Type B pancreatic cell (in vitro differentiated cells): ENCODE results near the gene PLCB2. TPM values are rescaled to one million over a fixed set of nuclear protein-coding genes. Genes with fewer than 3 reads are reported as not detected.
A peak's percentile ranks its signal among the peaks of the same experiment; 100 is the strongest.

Source experiments
- DNase-seq: peaks from one replicate; pipeline ENCODE4 v3.0.0; 2021; ENCODE audit warnings: mixed read lengths; ENCODE audit not compliant: unreplicated experiment; ENCODE audit errors: extremely low spot score
- H3K27ac Mint-ChIP-seq: 2 replicates; pipeline ENCODE4 v1.8.0; 2021; ENCODE audit warnings: mild to moderate bottlenecking, mixed read lengths
- H3K27me3 Mint-ChIP-seq: 2 replicates; pipeline ENCODE4 v1.8.0; 2021; ENCODE audit warnings: mixed read lengths
- H3K36me3 Mint-ChIP-seq: 2 replicates; pipeline ENCODE4 v1.8.0; 2021; ENCODE audit warnings: mixed read lengths
- H3K4me1 Mint-ChIP-seq: one replicate; pipeline ENCODE4 v1.8.0; 2021; ENCODE audit warnings: mixed read lengths; ENCODE audit not compliant: unreplicated experiment
- H3K4me3 Mint-ChIP-seq: 2 replicates; pipeline ENCODE4 v1.8.0; 2021; ENCODE audit warnings: mild to moderate bottlenecking, mixed read lengths
- H3K9me3 Mint-ChIP-seq: 2 replicates; pipeline ENCODE4 v1.8.0; 2021; ENCODE audit warnings: mixed read lengths
- total RNA-seq: library from RNA; stranded (reverse); gene quantifications from 2 replicates; pipeline ENCODE4 v1.2.1, GENCODE V29; 2021; ENCODE audit warnings: low replicate concordance
- TF ChIP-seq, protein P1 (sequence below): fragments of 200-600 bp; sonication (generic); conservative IDR thresholded peaks from 2 replicates; pipeline ENCODE4 v1.5.0; 2021; ENCODE audit warnings: antibody characterized with exemption, mild to moderate bottlenecking

PLCB2 gene
- total RNA-seq, 1 donor from 2014 or later, result 5.8 TPM

DNA sequence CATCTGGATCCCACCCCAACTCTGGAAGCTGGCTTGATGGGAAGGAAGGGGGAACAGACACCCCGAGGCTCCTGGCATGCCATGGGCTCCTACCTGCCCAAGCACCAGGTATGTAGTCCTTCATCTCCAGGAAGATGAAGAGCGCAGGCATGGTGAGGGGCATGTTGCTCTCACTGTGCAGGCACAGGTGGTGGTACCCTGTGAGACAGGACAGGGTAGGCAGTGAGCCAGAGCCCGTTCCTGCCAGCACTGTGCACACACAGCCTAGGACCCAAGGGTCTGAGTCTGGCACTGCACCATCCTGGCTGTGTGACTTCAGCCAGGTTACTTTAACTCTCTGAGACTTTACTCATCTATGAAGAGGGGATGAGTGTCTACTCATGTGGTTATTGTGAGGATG is 15.5 kb downstream of the PLCB2 start:
- Mint-ChIP-seq H3K4me3 (no peak overlapping the region), H3K4me1 (peaks cover 12% of the 10 kb centered on the region), H3K27ac (no peak overlapping the region), H3K36me3 (no peaks in the 10 kb centered on the region), H3K9me3 (no peaks in the 10 kb centered on the region), H3K27me3 (peaks cover 57% of the 10 kb centered on the region)
- TF ChIP-seq, protein P1, sequence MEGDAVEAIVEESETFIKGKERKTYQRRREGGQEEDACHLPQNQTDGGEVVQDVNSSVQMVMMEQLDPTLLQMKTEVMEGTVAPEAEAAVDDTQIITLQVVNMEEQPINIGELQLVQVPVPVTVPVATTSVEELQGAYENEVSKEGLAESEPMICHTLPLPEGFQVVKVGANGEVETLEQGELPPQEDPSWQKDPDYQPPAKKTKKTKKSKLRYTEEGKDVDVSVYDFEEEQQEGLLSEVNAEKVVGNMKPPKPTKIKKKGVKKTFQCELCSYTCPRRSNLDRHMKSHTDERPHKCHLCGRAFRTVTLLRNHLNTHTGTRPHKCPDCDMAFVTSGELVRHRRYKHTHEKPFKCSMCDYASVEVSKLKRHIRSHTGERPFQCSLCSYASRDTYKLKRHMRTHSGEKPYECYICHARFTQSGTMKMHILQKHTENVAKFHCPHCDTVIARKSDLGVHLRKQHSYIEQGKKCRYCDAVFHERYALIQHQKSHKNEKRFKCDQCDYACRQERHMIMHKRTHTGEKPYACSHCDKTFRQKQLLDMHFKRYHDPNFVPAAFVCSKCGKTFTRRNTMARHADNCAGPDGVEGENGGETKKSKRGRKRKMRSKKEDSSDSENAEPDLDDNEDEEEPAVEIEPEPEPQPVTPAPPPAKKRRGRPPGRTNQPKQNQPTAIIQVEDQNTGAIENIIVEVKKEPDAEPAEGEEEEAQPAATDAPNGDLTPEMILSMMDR, result no peak
- no peak for DNase-seq

DNA sequence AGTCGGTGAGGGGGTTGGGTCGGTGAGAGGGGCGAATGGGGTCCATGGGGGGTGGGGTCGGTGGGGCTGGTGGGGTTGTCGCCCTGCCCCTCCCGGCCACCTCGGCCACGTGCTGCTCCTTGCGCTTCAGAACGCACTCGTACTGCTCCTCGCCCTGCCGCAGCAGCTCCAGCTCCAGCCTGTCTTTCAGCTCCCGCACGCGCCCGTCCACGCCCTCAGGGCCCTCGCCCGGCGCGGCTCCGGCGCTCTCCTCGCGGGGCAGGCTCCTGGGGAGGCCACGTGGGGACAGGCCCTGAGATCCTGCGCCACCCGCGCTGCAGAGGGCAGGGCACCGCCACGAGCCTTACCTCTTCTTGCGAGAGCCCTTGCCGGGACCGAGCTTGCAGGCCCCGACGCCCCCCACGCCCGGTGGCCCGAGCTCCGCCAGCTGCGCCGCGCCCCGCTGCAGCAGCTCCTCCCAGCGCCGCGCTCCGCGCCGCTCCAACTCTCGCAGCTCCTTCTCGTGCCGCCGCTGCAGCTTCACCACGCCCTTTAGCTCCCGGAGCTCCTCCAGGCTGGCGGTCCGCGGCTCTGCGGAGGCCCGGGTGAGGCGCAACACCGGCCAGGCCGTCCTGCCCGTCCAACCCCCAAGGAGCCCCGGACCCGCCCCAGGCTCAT is 16.7 kb downstream of the PLCB2 start:
- Mint-ChIP-seq H3K4me3 (no peak overlapping the region), H3K9me3 (no peaks in the 10 kb centered on the region)
- TF ChIP-seq, protein P1, result no peak

GRCh38 chr15:40290545-40290917 is 17.2 kb downstream of the PLCB2 start:
- Mint-ChIP-seq H3K9me3 (no peaks in the 10 kb centered on the region), H3K27ac (peak overlapping the region; percentile 48), H3K27me3 (peaks cover 52% of the 10 kb centered on the region)

More for the DNA sequence above, 16.7 kb downstream of the PLCB2 start:
- peak; percentile 78 for DNase-seq
- H3K36me3 Mint-ChIP-seq, result no peaks in the 10 kb centered on the region
- H3K27ac Mint-ChIP-seq, result no peak overlapping the region
- H3K27me3 Mint-ChIP-seq, result peaks cover 50% of the 10 kb centered on the region
- H3K4me1 Mint-ChIP-seq, result peaks cover 8% of the 10 kb centered on the region

DNA sequence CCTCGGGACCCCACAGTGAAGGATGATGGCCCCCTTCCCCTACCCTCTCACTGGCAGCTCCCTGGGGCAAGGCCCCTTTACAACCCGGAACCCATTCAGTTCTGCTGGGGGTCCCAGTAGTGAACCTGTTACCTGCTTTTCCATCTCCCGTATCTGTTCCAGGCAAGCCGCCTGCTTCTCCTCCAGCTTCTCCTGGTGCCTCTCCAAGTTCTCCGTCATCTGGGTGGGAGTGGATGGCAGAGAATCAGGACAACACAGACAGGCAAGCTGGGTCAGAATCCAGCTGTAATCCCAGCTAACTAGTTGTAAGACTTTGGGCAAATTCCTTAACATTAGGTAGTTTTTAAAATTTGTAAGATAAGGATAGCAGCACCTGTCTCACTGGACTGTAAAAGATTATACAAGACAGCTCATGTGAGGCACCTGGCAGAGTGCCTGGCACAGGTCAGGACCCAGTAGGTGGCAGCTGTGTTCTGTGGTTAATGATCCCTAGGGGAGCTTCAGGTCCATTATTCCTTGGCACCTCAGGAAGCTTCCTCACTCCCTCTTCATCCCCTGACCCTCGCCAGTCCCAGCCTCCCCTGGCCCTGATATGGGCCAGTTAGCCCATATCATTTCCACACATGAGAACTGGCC is 18.5 kb downstream of the PLCB2 start:
- H3K27me3 Mint-ChIP-seq, result peaks cover 60% of the 10 kb centered on the region
- no peak for DNase-seq
- no peaks in the 10 kb centered on the region for H3K36me3 Mint-ChIP-seq
- H3K27ac Mint-ChIP-seq, result no peak overlapping the region
- peaks cover 17% of the 10 kb centered on the region for H3K4me1 Mint-ChIP-seq
- peak overlapping the region; percentile 28 for H3K4me3 Mint-ChIP-seq
- H3K9me3 Mint-ChIP-seq, result no peaks in the 10 kb centered on the region
- TF ChIP-seq, protein P1, result no peak

More at GRCh38 chr15:40290545-40290917, 17.2 kb downstream of the PLCB2 start:
- TF ChIP-seq, protein P1, result no peak
- H3K4me3 Mint-ChIP-seq, result peak overlapping the region; percentile 64
- no peaks in the 10 kb centered on the region for H3K36me3 Mint-ChIP-seq
- DNase-seq, result no peak
- peaks cover 10% of the 10 kb centered on the region for H3K4me1 Mint-ChIP-seq

GRCh38 chr15:40287968-40288367 is 19.8 kb downstream of the PLCB2 start:
- Mint-ChIP-seq H3K36me3 (no peaks in the 10 kb centered on the region), H3K27ac (no peak overlapping the region), H3K4me3 (no peak overlapping the region), H3K9me3 (no peaks in the 10 kb centered on the region), H3K27me3 (peaks cover 64% of the 10 kb centered on the region), H3K4me1 (peaks cover 22% of the 10 kb centered on the region)
- DNase-seq, result no peak
- TF ChIP-seq, protein P1, result no peak
